IgD-negative memory B cell (primary cell): Measurements from ENCODE around the gene ADAMTS4. TPM values are rescaled to one million over a fixed set of nuclear protein-coding genes. Genes with fewer than 3 reads are reported as not detected.
A peak's percentile ranks its signal among the peaks of the same experiment; 100 is the strongest.

Experiments used
- H3K27ac Mint-ChIP-seq, 3 donors: one replicate each; pipeline ENCODE4 v1.8.0; 2020 to 2022; ENCODE audit warnings: mild to moderate bottlenecking in 3 of 3, mixed read lengths in 3 of 3, moderate library complexity in 1 of 3
- H3K27me3 Mint-ChIP-seq: one replicate; pipeline ENCODE4 v1.8.0; 2021; ENCODE audit warnings: mixed read lengths
- H3K36me3 Mint-ChIP-seq: one replicate; pipeline ENCODE4 v1.8.0; 2020; ENCODE audit warnings: mild to moderate bottlenecking, mixed read lengths
- H3K4me1 Mint-ChIP-seq, 3 donors: one replicate each; pipeline ENCODE4 v1.8.0; 2020 to 2022; ENCODE audit warnings: mixed read lengths in 3 of 3, mild to moderate bottlenecking in 1 of 3
- H3K4me3 Mint-ChIP-seq, 4 donors: one replicate each; pipeline ENCODE4 v1.8.0; 2020 to 2022; ENCODE audit warnings: mild to moderate bottlenecking in 4 of 4, mixed read lengths in 4 of 4, moderate library complexity in 3 of 4
- H3K9me3 Mint-ChIP-seq, 3 donors: one replicate each; pipeline ENCODE4 v1.8.0; 2020 to 2021; ENCODE audit warnings: mixed read lengths in 3 of 3, mild to moderate bottlenecking in 1 of 3
- polyA plus RNA-seq: library from polyadenylated mRNA; unstranded; fragments of 300-500 nt; fragmentation: Illumina TruSeq; gene quantifications from one replicate; pipeline ENCODE4 v1.2.3, GENCODE V29; 2021

ADAMTS4 gene
- polyA plus RNA-seq, 1 donor from 2014 or later, result not detected

- peaks cover 16 to 24% (median 20%) of the 10 kb centered on the region in 3 donors for H3K4me1 Mint-ChIP-seq
- peak overlapping the region in 2 of 4 donors; percentile 32 to 90 for H3K4me3 Mint-ChIP-seq
- no peaks in the 10 kb centered on the region for H3K9me3 Mint-ChIP-seq
- no peaks in the 10 kb centered on the region for H3K36me3 Mint-ChIP-seq
- peak overlapping the region in 2 of 3 donors; percentile 6 to 91 for H3K27ac Mint-ChIP-seq
- no peaks in the 10 kb centered on the region for H3K27me3 Mint-ChIP-seq
These were observed 3.7 kb downstream of the ADAMTS4 start for GRCh38 chr1:161195171-161195570.

- H3K4me1 Mint-ChIP-seq, result peaks cover 16 to 26% (median 23%) of the 10 kb centered on the region in 3 donors
- H3K36me3 Mint-ChIP-seq, result no peaks in the 10 kb centered on the region
- no peak overlapping the region for H3K4me3 Mint-ChIP-seq
- no peaks in the 10 kb centered on the region for H3K9me3 Mint-ChIP-seq
- H3K27ac Mint-ChIP-seq, result no peak overlapping the region
- H3K27me3 Mint-ChIP-seq, result no peaks in the 10 kb centered on the region
These were observed 5.2 kb downstream of the ADAMTS4 start for GRCh38 chr1:161193561-161194235.

GRCh38 chr1:161192476-161193465 lies 6.1 kb downstream of the ADAMTS4 start:
- peaks cover 16 to 29% (median 27%) of the 10 kb centered on the region in 3 donors for H3K4me1 Mint-ChIP-seq
- H3K4me3 Mint-ChIP-seq, result peak overlapping the region in 1 of 4 donors; percentile 42
- H3K9me3 Mint-ChIP-seq, result no peaks in the 10 kb centered on the region
- no peaks in the 10 kb centered on the region for H3K27me3 Mint-ChIP-seq
- no peaks in the 10 kb centered on the region for H3K36me3 Mint-ChIP-seq
- H3K27ac Mint-ChIP-seq, result peak overlapping the region; percentile 10 to 86 (median 41)

GRCh38 chr1:161191971-161192370 lies 6.9 kb downstream of the ADAMTS4 start:
- H3K4me3 Mint-ChIP-seq, result no peak overlapping the region
- H3K27ac Mint-ChIP-seq, result no peak overlapping the region
- H3K27me3 Mint-ChIP-seq, result no peaks in the 10 kb centered on the region
- no peaks in the 10 kb centered on the region for H3K9me3 Mint-ChIP-seq
- peaks cover 23 to 36% (median 35%) of the 10 kb centered on the region in 3 donors for H3K4me1 Mint-ChIP-seq
- no peaks in the 10 kb centered on the region for H3K36me3 Mint-ChIP-seq

GRCh38 chr1:161190962-161191521 lies 7.8 kb downstream of the ADAMTS4 start:
- H3K9me3 Mint-ChIP-seq, result no peaks in the 10 kb centered on the region
- no peak overlapping the region for H3K4me3 Mint-ChIP-seq
- H3K27me3 Mint-ChIP-seq, result no peaks in the 10 kb centered on the region
- H3K4me1 Mint-ChIP-seq, result peaks cover 26 to 46% (median 45%) of the 10 kb centered on the region in 3 donors
- no peak overlapping the region for H3K27ac Mint-ChIP-seq
- no peaks in the 10 kb centered on the region for H3K36me3 Mint-ChIP-seq

- Mint-ChIP-seq H3K4me1 (peaks cover 31 to 51% (median 49%) of the 10 kb centered on the region in 3 donors), H3K36me3 (no peaks in the 10 kb centered on the region), H3K4me3 (no peak overlapping the region), H3K9me3 (no peaks in the 10 kb centered on the region), H3K27me3 (no peaks in the 10 kb centered on the region), H3K27ac (no peak overlapping the region)
These were observed 9.8 kb downstream of the ADAMTS4 start for GRCh38 chr1:161189036-161189435.

- peaks cover 35 to 56% (median 55%) of the 10 kb centered on the region in 3 donors for H3K4me1 Mint-ChIP-seq
- H3K27ac Mint-ChIP-seq, result peak overlapping the region in 1 of 3 donors; percentile 73
- H3K4me3 Mint-ChIP-seq, result no peak overlapping the region
- H3K36me3 Mint-ChIP-seq, result no peaks in the 10 kb centered on the region
- H3K9me3 Mint-ChIP-seq, result no peaks in the 10 kb centered on the region
- no peaks in the 10 kb centered on the region for H3K27me3 Mint-ChIP-seq
These were observed 10.5 kb downstream of the ADAMTS4 start for GRCh38 chr1:161188381-161188780.

- H3K36me3 Mint-ChIP-seq, result peaks cover 3% of the 10 kb centered on the region
- H3K27me3 Mint-ChIP-seq, result no peaks in the 10 kb centered on the region
- peak overlapping the region in 2 of 4 donors; percentile 9 to 61 for H3K4me3 Mint-ChIP-seq
- H3K4me1 Mint-ChIP-seq, result peaks cover 31 to 56% (median 55%) of the 10 kb centered on the region in 3 donors
- peak overlapping the region; percentile 70 to 95 (median 90) for H3K27ac Mint-ChIP-seq
- no peaks in the 10 kb centered on the region for H3K9me3 Mint-ChIP-seq
These were observed 11.5 kb downstream of the ADAMTS4 start for GRCh38 chr1:161187311-161187710.

- peak overlapping the region; percentile 40 to 95 (median 70) for H3K27ac Mint-ChIP-seq
- no peaks in the 10 kb centered on the region for H3K9me3 Mint-ChIP-seq
- no peaks in the 10 kb centered on the region for H3K27me3 Mint-ChIP-seq
- peaks cover 3% of the 10 kb centered on the region for H3K36me3 Mint-ChIP-seq
- H3K4me3 Mint-ChIP-seq, result peak overlapping the region; percentile 67 to 92 (median 84)
- H3K4me1 Mint-ChIP-seq, result peaks cover 35 to 60% (median 59%) of the 10 kb centered on the region in 3 donors
These were observed 13.0 kb downstream of the ADAMTS4 start for GRCh38 chr1:161185732-161186311.

GRCh38 chr1:161185282-161185682 lies 13.6 kb downstream of the ADAMTS4 start:
- no peaks in the 10 kb centered on the region for H3K27me3 Mint-ChIP-seq
- H3K4me3 Mint-ChIP-seq, result peak overlapping the region; percentile 67 to 92 (median 84)
- no peaks in the 10 kb centered on the region for H3K9me3 Mint-ChIP-seq
- peaks cover 40 to 65% (median 64%) of the 10 kb centered on the region in 3 donors for H3K4me1 Mint-ChIP-seq
- peak overlapping the region; percentile 40 to 95 (median 70) for H3K27ac Mint-ChIP-seq
- H3K36me3 Mint-ChIP-seq, result peaks cover 3% of the 10 kb centered on the region

GRCh38 chr1:161182214-161182613 lies 16.6 kb downstream of the ADAMTS4 start:
- Mint-ChIP-seq H3K4me1 (peaks cover 49 to 68% (median 58%) of the 10 kb centered on the region in 3 donors), H3K4me3 (peak overlapping the region; percentile 3 to 78 (median 73)), H3K36me3 (peaks cover 3% of the 10 kb centered on the region)

GRCh38 chr1:161180639-161181038 lies 18.2 kb downstream of the ADAMTS4 start:
- peaks cover 3% of the 10 kb centered on the region for H3K36me3 Mint-ChIP-seq
- H3K27ac Mint-ChIP-seq, result peak overlapping the region in 1 of 3 donors; percentile 51
- H3K4me3 Mint-ChIP-seq, result peak overlapping the region in 3 of 4 donors; percentile 17 to 69 (median 68)
- no peaks in the 10 kb centered on the region for H3K9me3 Mint-ChIP-seq
- H3K27me3 Mint-ChIP-seq, result no peaks in the 10 kb centered on the region
- H3K4me1 Mint-ChIP-seq, result peaks cover 47 to 66% (median 52%) of the 10 kb centered on the region in 3 donors

More at GRCh38 chr1:161182214-161182613, 16.6 kb downstream of the ADAMTS4 start:
- Mint-ChIP-seq H3K27ac (peak overlapping the region; percentile 49 to 80 (median 69)), H3K9me3 (no peaks in the 10 kb centered on the region), H3K27me3 (no peaks in the 10 kb centered on the region)

GRCh38 chr1:161179698-161180097 lies 19.2 kb downstream of the ADAMTS4 start:
- Mint-ChIP-seq H3K9me3 (no peaks in the 10 kb centered on the region), H3K4me1 (peaks cover 41 to 65% (median 51%) of the 10 kb centered on the region in 3 donors), H3K27ac (peak overlapping the region in 1 of 3 donors; percentile 51), H3K36me3 (peaks cover 3% of the 10 kb centered on the region), H3K4me3 (no peak overlapping the region), H3K27me3 (no peaks in the 10 kb centered on the region)

GRCh38 chr1:161177936-161178244 lies 21.0 kb downstream of the ADAMTS4 start:
- Mint-ChIP-seq H3K4me3 (peak overlapping the region; percentile 92 to 100 (median 98)), H3K27ac (peak overlapping the region; percentile 85 to 100 (median 99)), H3K4me1 (peaks cover 32 to 53% (median 41%) of the 10 kb centered on the region in 3 donors), H3K36me3 (peaks cover 3% of the 10 kb centered on the region), H3K9me3 (no peaks in the 10 kb centered on the region), H3K27me3 (no peaks in the 10 kb centered on the region)
